Measurements from ENCODE around the gene TTLL8.

TTLL8 gene

DNA sequence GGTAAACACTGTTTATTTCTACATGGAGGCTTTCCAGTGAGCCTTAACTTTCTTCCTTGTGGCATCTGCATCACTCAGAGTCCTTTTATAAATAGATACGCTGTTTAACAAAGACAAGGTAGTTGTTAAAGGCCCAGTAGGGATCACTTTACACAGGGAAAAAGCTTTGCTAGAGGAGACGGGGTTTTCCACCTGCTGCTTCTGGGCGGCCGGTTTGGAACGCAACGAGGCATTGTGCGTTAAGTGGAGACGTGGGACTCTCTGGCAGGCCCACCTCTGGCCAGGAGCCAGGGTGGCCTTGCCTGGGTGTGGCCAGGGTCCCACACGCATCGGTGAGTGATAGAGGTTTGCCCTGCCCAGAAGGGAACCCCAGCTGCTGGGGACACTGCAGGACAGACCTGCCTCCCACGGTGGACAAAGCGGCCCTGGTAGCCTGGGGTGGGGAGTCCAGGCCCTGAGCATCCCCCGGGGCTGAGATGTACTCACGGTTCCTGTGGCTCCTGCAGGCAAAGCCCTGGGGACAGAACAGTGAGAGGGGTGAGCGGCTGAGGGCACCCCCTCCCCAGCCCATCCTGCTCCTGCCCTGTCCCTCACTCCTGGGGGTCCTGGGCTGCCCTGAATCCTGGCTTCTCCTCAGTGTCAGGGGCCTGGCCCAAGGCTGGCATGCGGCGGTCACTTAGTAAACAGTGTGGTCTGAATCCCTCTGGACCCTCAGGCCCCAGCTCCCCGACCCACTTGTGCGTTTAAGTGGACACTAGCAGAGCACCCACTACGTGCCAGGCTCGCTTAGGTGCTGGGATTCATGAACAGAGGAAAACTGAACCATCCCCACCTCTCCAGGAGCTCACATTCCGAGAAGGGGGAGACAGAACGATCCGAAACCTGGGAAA is 49.7 kb downstream of the TTLL8 start:
- DNase-seq (ENCODE audit: low read depth in 3 of 3, low spot score in 1 of 3), result no peak

DNA sequence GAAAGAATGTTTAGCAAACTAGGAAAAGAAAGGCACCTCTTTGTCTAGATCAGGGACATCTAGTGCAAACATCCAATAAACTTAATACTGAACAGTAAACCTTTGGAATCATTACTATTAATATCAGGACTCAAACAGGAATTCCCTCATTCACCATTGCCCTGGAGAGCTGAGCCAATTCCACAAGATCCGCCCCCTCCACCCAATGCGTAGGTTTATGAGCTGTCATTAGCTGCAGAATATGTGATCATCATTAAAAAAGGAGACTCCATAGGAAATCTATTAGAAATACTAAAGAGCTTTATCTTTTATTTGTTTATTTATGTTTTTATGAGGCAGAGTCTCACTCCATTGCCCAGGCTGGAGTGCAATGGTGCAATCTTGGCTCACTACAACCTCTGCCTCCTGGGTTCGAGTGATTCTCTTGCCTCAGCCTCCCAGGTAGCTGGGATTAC is 51.0 kb downstream of the TTLL8 start:
- DNase-seq (ENCODE audit: low read depth in 3 of 3, low spot score in 1 of 3), result no peak

DNA sequence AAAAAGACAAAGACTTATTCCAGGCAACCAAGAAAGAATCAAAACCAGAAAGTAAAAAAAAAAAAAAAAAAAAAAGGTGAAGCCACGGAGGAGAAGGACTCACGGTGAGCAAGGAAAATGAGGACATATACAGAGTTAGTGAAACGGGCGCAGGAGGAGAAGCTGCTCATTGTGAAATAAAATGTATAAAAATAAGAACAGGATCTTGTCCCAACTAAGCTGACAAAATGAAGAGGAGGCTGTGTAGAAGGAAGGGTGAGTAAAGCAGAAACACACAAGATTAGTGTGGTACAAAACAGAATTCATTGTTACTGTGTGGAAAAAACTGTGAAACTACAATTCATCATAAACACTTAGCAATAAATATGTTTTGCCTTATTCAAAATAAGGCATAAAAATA is 53.2 kb downstream of the TTLL8 start:
- no peak for DNase-seq (ENCODE audit: low read depth in 3 of 3, low spot score in 1 of 3)

DNA sequence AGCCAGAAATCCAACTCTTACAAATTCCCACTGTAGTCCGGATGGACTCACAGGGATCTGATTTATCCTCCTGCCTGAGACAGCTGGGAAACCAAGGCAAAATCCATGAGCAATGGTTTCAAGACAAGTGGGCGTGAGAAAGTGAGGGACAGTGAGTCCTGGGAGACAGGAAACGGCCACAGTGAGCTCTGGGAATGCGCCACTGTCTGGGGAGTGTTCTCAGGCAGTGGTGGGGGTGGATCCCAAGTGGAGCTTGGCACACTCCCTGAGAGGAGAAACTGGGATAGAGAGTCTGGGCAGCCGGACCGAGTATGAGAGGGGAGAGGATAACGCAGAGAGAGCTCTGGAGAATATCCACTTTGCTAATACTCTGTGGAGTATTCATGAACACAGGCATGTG is 55.3 kb downstream of the TTLL8 start:
- DNase-seq (ENCODE audit: low read depth in 3 of 3, low spot score in 1 of 3), result no peak

DNA sequence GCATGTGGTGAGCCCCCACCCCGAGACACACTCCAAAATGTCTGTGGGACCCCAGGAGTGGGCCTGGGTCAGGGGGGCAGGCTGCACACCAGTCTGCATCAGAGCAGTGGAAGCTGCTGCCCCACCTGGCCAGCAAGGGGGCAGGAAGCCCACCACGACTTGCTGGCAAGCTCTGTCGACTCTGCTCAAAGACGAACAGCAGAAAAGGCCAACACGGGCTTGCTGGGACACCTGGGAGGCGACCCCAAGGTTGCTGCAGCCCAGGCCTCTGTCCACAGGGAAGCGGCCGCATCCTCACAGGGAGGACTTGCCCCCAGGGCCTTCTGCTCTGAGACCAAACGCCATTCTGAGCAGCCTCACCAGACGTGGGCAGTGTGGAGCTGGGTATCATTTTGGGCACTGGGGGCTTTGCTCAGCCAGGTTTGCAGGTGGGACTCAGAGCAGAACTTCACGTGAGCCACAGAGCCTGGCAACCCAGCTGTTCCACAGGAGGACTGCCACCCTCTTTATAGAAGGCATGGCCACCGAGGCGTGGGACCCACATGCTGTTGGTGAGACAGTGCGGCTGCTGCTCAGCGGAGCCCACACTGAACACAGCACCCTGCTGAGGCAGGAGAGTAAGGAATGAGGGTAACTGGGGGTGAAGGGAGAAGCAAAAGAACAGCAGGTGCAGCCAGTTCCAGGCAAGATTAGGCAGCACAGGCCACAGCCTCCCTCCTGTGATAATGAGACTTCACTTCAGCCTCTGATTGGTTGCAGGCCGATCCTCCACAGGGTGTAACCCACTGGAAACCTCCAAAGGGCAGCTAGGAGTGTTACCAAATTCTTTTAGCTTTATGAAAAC is 56.5 kb downstream of the TTLL8 start:
- DNase-seq (ENCODE audit: low read depth in 3 of 3, low spot score in 1 of 3), result no peak

DNA sequence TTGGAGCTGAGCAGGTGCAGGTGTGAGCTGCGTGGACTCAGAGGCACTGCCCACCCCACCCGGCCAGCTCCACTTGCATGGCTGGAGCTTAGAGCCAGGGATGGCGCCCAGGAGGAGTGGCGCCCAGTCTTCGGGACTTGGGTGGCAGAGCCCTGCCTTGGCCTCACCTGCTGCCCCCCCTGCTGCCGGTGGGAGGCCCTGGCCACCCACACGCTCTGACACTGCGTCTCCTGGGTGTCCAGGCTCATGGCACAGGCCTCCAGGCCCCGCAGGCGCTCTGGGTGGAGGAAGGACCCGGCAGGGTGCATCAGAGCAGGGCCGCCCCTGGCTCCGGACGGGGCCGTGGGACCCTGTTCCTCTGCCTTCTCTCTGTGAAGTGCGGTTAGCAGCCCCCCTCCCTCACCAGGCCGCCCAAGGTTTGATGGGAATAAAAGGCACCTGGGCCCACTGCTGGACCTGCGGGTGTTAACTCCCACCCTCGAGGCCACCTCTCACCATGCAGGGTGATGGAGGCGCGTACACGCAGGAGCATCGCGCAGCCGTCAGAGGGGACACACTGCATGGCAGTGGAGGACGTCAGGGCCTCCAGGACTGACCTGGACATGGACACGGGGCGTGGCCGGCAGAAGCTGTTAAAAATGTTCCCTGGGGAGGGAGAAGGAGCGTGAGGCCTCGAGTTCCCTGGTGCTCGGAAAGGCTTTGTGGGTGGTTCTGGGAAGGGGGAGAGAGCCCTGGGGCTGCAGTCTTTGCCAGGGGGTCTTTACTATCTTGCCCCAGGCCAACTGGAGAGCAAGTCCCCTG is 57.3 kb downstream of the TTLL8 start:
- no peak for DNase-seq (ENCODE audit: low read depth in 3 of 3, low spot score in 1 of 3)

DNA sequence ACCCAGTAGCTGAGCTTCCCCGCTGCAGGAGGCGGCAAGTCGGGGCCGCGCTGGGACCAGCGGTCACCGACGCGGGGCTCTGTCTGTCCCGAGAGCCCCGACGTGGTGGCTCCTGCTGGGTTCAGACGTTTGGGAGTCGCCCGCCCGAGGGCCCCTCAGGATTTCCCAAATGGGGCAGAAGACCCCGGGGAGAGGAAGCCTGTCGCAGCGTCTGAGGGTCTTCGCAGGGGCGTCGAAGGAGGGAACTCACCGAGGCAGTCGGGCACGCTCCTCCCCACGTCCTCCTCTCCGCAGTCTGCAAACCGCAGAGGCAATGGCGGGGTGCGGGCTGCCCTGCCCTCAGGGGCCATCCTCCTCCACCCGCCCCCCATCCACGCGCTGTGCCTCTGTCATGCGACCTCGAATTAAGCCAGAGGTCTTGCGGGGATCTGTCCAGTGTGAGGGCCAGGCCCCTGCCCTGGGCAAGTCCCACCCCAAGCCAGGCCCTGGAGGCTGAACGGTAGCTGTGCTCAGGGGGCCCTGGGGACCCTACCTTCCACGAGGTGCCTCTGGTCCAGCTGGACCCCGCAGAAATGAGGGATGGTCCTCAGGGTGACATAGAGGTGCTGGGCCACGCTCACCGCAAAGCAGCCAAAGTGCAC is 58.0 kb downstream of the TTLL8 start:
- DNase-seq (ENCODE audit: low read depth in 3 of 3, low spot score in 1 of 3), result no peak

DNA sequence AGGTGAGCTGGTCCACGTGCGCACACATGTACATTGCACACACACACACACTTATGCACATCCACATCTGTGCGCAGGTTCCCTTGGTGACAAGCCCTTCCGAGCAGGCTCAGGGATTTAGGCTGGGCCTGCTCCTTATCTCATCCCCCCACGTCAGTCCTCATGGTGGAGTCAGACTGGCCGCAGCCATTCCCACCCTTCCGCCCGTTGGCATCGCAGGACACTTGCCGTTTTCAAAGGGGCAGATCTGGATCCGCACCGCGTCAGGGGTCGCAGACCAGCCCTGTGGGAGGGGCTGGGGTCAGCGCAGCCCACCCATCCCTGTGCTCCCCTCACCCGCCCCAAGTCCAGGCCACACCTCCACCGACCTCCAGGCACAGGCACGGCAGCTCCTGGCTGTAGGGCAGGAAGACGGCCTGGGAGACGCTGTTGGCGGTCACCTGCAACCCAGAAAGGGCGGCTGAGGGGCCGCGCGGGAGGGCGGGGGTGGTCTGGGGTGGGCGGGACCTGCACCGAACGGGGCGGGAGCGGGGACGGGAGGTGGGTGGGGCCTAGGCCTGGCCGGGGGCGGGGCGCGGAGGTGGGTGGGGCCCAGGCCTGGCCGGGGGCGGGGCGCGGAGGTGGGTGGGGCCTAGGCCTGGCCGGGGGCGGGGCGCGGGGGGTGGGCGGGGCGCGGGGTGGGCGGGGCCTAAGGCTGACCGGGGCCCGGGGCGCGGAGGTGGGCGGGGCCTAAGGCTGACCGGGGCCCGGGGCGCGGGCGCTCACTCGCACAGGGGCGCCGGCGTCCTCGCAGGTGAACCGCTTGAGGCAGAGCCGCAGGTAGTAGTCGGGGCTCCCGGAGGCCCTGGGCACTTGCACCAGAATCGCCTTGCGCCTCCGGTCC is 58.8 kb downstream of the TTLL8 start:
- no peak for DNase-seq (ENCODE audit: low read depth in 3 of 3, low spot score in 1 of 3)

DNA sequence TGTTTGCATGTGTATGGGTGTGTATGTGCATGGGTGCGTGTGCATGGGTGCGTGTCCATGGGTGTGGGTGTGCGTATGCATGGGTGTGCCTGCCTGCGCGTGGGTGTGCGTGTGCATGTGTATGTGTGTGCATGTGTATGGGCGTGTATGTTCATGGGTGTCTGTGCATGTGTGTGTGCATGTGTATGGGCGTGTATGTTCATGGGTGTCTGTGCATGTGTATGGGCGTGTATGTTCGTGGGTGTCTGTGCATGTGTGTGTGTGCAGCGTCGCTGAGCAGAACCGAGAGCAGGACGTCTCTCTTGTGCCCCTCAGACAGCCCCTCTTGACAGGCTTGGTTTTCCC is 59.4 kb downstream of the TTLL8 start:
- DNase-seq (ENCODE audit: low read depth in 3 of 3, low spot score in 1 of 3), result no peak

DNA sequence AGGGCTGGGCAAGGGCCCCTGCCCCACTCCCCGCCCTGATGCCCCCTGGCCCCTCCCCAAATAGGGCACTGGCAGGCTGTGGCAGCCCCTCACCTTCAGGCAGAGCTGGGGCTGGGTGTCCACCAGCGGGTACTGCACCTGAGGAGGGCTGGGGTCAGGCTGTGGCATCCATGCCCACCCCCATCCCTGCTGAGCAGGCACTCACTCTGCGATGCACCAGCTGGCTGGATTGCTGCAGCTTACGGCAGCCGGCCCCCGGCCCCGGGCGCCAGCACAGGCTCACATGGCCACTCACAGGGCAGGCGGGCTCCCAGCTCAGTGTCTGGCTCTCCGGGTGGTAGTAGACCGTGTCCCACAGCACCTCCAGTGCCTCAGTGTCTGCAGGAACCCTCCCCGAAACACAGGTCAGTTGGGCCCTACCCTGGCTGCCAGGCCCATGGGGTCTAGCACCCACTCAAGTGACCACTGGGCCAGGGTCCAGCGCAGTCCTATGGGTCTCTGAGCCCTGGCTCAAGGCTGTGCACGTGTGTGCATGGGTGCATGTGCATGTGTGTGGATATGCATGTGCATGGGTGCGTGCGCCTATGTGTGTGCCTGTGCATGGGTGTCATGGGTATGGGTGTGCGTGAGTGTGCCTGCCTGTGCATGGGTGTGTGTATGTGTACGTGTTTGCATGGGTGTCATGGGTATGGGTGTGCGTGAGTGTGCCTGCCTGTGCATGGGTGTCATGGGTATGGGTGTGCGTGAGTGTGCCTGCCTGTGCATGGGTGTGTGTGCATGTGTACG is 60.0 kb downstream of the TTLL8 start:
- DNase-seq (ENCODE audit: low read depth in 3 of 3, low spot score in 1 of 3), result no peak

DNA sequence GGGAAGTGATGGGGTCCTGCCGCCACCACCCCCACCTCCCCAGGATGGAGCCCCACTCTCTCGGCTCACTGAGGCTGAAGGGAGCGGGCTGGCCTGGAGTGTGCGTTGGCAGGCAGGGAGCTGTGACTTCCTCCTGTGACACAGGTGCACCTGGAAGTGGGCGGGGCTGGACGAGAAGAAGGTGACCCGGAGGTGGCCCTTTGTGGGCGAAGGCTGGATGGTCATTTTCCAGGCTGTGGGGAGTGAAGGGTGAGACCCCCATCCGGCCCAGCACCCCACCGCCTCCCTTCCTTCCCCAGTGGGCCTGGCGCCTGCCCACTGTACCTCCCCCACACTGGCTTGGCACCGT is 60.9 kb downstream of the TTLL8 start:
- DNase-seq (ENCODE audit: low read depth in 3 of 3, low spot score in 1 of 3), result no peak

DNA sequence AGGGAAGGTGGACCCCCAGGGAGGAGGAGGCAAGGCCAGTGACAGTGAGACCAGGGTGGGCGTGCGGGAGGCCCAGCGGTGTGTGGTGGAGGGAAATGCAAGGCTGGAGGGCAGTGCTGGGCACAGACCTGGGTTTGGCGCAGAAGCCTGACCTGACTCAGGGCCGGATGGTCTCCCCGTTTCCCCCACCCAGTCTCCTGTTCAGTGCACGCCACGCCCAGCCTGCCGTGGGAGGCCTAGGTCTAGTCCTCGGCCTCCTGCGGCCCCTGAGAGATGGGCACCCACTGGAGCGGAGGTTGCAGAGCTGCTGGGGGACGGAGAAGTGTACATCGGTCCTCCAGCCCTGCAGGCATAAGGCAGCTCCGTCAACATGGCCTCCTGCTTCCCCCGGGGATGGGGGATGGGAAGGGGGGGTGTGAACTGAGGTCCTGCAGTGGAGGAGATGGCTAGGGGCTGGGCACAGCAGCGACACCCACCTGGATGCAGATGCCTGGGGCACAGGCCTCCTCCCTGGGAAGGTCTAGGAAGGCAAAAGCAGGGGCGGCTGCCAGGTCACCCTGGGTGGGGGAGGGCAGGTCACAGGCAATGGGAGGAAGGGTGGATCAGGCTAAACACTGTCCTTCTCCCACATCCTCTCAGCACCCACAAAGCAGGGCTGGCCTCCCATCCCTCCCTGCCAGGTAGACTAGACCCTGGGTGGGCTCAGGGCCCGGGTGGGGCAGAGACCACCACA is 61.4 kb downstream of the TTLL8 start:
- DNase-seq (ENCODE audit: low read depth in 3 of 3, low spot score in 1 of 3), result no peak

DNA sequence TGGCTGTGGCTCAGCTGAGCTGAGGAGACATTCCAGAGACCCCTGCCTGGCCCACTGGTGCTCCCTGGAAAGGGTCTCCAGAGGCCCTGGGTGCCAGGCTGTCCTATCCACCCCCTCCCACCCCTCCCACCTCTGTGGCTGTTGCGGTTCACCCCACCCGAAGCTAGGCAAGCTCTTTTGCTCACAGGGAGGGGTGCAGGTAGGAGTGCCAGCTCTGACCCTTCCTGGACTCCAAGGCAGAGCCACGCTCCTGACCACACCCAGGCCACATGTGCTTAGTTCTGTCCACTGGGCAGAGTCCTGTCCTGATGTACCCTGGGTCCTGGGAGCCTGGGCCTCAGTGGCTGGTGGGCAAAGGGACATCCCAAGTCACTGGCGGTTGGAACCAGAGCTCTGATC is 62.0 kb downstream of the TTLL8 start:
- no peak for DNase-seq (ENCODE audit: low read depth in 3 of 3, low spot score in 1 of 3)

DNA sequence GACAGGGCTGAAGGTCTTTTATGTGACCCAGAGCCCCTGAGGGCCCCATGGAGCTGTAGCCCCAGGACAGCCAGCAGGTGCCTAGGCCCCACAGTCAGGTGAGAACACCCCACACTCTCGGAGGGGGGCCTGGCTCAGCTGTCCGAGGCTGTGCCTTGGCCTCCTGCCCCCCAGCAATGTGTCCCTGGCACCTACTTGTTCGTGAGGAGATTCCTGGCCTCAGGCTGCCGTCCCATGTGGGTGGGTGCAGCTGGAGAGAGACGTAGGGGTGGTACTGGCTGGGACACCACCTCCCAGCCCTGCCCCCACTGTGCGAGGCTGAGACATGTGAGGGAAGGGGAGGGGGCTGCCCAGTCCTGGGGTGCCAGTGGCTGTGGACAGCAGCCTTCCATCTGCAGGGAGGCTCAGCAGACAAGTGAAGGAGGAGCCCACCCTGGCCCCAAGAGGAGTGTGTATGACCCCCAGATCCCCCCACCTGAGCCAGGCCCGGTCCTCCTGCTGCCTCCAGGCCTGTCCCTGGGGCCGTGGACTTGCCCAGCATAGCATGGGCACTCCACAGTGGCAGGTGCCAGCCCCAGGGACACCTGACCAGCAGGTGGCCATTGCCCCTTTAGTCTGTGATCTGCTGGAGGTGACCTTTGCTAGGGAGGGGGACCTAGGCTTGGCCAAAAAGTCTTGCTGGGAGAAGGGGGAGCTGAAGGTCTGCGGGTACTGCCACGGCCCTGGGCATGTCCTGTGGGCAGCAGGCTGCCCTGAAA is 62.6 kb downstream of the TTLL8 start:
- no peak for DNase-seq (ENCODE audit: low read depth in 3 of 3, low spot score in 1 of 3)

DNA sequence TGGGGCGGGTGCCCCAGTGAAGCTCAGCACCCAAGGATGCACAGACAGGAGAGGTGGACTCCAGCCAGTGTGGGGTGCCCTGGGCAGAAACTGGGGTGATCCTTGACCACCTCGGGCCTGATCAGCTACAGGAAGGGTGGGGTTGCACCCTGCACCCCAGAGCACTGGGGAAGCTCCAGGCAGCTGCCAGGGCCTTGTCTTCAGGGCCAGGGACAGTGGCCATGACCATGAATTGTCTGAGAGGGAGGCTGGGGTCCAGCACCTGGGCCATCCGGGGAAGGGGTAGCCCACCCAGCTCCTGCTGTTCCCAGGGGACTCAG is 63.1 kb downstream of the TTLL8 start:
- DNase-seq (ENCODE audit: low read depth in 3 of 3, low spot score in 1 of 3), result no peak

DNA sequence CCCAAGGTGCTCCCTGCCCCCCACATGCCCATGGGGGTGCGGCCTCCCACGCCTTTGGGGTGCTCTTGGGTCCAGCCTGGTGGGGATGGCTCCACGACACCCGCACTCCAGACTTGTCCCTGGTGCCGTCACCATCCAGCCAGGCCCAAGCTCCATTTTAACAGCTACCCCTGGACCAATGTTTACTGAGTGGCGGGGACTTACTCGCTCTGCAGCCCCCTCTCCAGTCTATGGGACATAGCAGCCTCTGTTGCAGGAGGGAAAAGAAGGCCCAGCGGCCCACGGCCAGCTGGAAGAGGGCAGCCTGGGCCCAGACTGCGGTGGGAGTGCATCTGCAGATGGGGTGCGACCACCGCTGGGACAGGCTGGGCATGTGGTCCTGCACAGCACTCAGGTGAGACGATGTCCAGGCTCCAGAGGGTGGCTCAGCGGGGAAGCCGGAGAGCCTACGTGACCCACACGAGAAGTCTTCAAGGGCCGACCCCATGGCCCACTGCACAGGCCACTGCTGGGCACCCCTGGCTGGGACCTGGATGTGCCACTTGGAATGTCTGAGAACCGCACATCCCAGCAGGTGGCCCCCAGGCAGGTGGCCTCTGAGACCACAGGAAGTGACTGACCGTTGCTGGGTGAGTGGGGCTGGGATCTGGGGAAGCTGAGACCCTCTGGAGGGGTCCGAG is 63.6 kb downstream of the TTLL8 start:
- DNase-seq (ENCODE audit: low read depth in 3 of 3, low spot score in 1 of 3), result no peak

DNA sequence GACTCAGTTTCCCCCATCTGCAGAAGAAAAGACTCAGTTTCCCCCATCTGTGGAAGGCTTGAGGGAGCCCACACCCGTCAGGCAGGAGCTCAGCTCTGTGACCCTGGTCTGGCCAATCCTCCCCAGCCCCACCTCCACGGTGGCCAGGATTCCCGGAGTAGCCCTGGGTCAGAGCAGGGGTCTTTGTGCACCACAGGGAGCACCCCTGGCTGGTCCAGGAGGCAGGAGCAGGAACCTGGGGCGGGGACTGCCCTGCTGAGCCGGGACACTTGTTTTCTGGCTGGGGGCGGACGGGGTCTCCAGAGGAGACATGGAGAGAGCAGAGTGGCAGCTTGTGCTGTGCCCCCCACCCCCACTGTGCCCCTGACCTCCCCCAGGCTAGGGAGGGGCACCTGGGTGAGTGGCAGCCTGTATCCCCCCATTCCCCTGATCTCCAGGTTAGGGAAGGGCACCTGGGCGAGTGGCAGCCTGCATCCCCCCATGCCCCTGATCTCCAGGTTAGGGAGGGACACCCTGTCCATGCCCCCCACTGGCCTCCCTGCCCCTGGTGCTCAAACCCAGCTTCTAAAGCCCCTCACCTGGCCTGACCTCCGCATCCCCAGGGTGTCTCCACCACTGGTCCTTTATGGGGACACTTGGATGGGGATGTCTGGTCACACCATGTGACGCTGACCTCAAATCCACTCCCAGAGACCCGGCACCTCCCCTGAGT is 64.3 kb downstream of the TTLL8 start:
- no peak for DNase-seq (ENCODE audit: low read depth in 3 of 3, low spot score in 1 of 3)
